HG02610 (cell line): ENCODE results near the gene GLRX5.

Experiments used
- ATAC-seq: cut with Tn5 transposase; IDR thresholded peaks from one replicate; pipeline ENCODE4 v1.9.1; 2021; ENCODE audit warnings: mild to moderate bottlenecking, moderate library complexity; ENCODE audit not compliant: unreplicated experiment

The GLRX5 gene

GRCh38 chr14:95531969-95532368 is 2.9 kb upstream of the GLRX5 start:
- ATAC-seq, result no peak

GRCh38 chr14:95533391-95533821 is 1.4 kb upstream of the GLRX5 start:
- ATAC-seq, result no peak

- ATAC-seq, result no peak
Measured at GRCh38 chr14:95533822-95534221, 1.0 kb upstream of the GLRX5 start.

- ATAC-seq, result no peak
Measured at GRCh38 chr14:95535226-95536021, 574 bp downstream of the GLRX5 start.

GRCh38 chr14:95536036-95536593 is 1.3 kb downstream of the GLRX5 start:
- ATAC-seq, result no peak

- no peak for ATAC-seq
Measured at GRCh38 chr14:95536671-95537070, 1.8 kb downstream of the GLRX5 start.

- no peak for ATAC-seq
Measured at GRCh38 chr14:95537298-95538089, 2.6 kb downstream of the GLRX5 start.

GRCh38 chr14:95538801-95539509 is 4.1 kb downstream of the GLRX5 start:
- ATAC-seq, result no peak

- no peak for ATAC-seq
Measured at GRCh38 chr14:95540236-95540855, 5.5 kb downstream of the GLRX5 start.

- ATAC-seq, result no peak
Measured at GRCh38 chr14:95541346-95541745, 6.5 kb downstream of the GLRX5 start.

GRCh38 chr14:95541932-95542930 is 7.4 kb downstream of the GLRX5 start:
- no peak for ATAC-seq

GRCh38 chr14:95543021-95543420 is 8.2 kb downstream of the GLRX5 start:
- no peak for ATAC-seq

- no peak for ATAC-seq
Measured at GRCh38 chr14:95544588-95544987, 9.7 kb downstream of the GLRX5 start.

- ATAC-seq, result no peak
Measured at GRCh38 chr14:95545515-95546168, 10.8 kb downstream of the GLRX5 start.

- no peak for ATAC-seq
Measured at GRCh38 chr14:95547272-95547625, 12.4 kb downstream of the GLRX5 start.

GRCh38 chr14:95547626-95548327 is 12.9 kb downstream of the GLRX5 start:
- ATAC-seq, result no peak

GRCh38 chr14:95548328-95548929 is 13.6 kb downstream of the GLRX5 start:
- no peak for ATAC-seq
